A549 (cell line): ENCODE results near the gene CACNA1F. TPM values are rescaled to one million over a fixed set of nuclear protein-coding genes. Genes with fewer than 3 reads are reported as not detected.
A peak's percentile ranks its signal among the peaks of the same experiment; 100 is the strongest.

Source experiments
- ATAC-seq, 2 experiments: fragments of 200-7000 bp in 1 of 2; fragments of >200 bp in 1 of 2; cut with Nextera tagmentation in 1 of 2; cut with Tn5 transposase in 1 of 2; 3 replicates each; pipeline versions ENCODE4 v1.8.0 to v1.9.1; 2018 to 2020; ENCODE audit warnings: mild to moderate bottlenecking in 1 of 2, moderate library complexity in 1 of 2
- CTCF ChIA-PET: fragments of 300-600 bp; sonication (Branson Sonifier 250); formaldehyde crosslinking; extraction: SDS; loops from one replicate; lab custom pipeline; 2021; ENCODE audit warnings: antibody characterized with exemption, inconsistent platforms; lab: Yijun Ruan, JAX
- POLR2A ChIA-PET: fragments of 350-600 bp; formaldehyde crosslinking; extraction: SDS; loops from one replicate; lab custom pipeline; 2021; ENCODE audit warnings: antibody characterized with exemption, inconsistent platforms; lab: Yijun Ruan, JAX
- DNase-seq, 2 experiments: peaks; one replicate each; pipeline versions ENCODE4 v3.0.0 to v3.0.0-alpha.2; 2011 to 2016; ENCODE audit warnings: low read depth in 1 of 2, low spot score in 1 of 2
- FAIRE-seq: peaks from 2 replicates; lab custom pipeline; 2011; peaks lifted over from hg19 to GRCh38; lab: Jason Lieb, UNC
- H3K27ac ChIP-seq, 2 experiments: fragments of >200 bp; sonication (Bioruptor Twin); formaldehyde crosslinking; 3 replicates each; pipeline ENCODE4 v1.5.1; 2016 to 2017
- H3K4me1 ChIP-seq: fragments of >200 bp; sonication (Bioruptor Twin); formaldehyde crosslinking; 3 replicates; pipeline ENCODE4 v1.6.1; 2016
- H3K4me2 ChIP-seq: fragments of >200 bp; sonication (Bioruptor Twin); formaldehyde crosslinking; 3 replicates; pipeline ENCODE4 v1.6.1; 2016
- H3K4me3 ChIP-seq: fragments of >200 bp; sonication (Bioruptor Twin); formaldehyde crosslinking; 3 replicates; pipeline ENCODE4 v1.5.1; 2016
- H3K9me3 ChIP-seq: fragments of >200 bp; sonication (Bioruptor Twin); formaldehyde crosslinking; 3 replicates; pipeline ENCODE4 v1.6.1; 2016
- BHLHE40 ChIP-seq: IDR thresholded peaks from 2 replicates; pipeline ENCODE4 v1.6.1; 2012; ENCODE audit warnings: low read depth, low read length, inconsistent platforms
- CBX8 ChIP-seq: fragments of 200-600 bp; sonication (generic); IDR thresholded peaks from 2 replicates; pipeline ENCODE4 v1.6.1; 2016
- CHD4 ChIP-seq: fragments of 200-600 bp; sonication (generic); IDR thresholded peaks from 2 replicates; pipeline ENCODE4 v1.6.1; 2016; ENCODE audit warnings: antibody characterized with exemption, mild to moderate bottlenecking, borderline replicate concordance
- E2F6 ChIP-seq: IDR thresholded peaks from 2 replicates; pipeline ENCODE4 v1.6.1; 2012; ENCODE audit warnings: low read depth, borderline replicate concordance
- EHF ChIP-seq: fragments of 250-450 bp; sonication (Bioruptor Pico); IDR thresholded peaks from 2 replicates; pipeline ENCODE4 v1.5.0; 2020; ENCODE audit warnings: mild to moderate bottlenecking
- EHMT2 ChIP-seq: fragments of 200-600 bp; sonication (generic); IDR thresholded peaks from 2 replicates; pipeline ENCODE4 v1.6.1; 2016; ENCODE audit warnings: antibody characterized with exemption, low read depth, mild to moderate bottlenecking, moderate library complexity
- EP300 ChIP-seq, 2 experiments: fragments of >200 bp; sonication (Bioruptor Twin); formaldehyde crosslinking; IDR thresholded peaks; 2 replicates in 1 of 2; 3 replicates in 1 of 2; pipeline ENCODE4 v1.6.1; 2016 to 2017
- FOSB ChIP-seq: fragments of 250-450 bp; sonication (Bioruptor Pico); IDR thresholded peaks from 2 replicates; pipeline ENCODE4 v1.5.0; 2020; ENCODE audit warnings: mild to moderate bottlenecking, moderate library complexity
- HDAC2 ChIP-seq: fragments of 200-600 bp; sonication (generic); IDR thresholded peaks from 2 replicates; pipeline ENCODE4 v1.6.1; 2016
- HOXA7 ChIP-seq: fragments of 250-450 bp; sonication (Bioruptor Pico); IDR thresholded peaks from 2 replicates; pipeline ENCODE4 v1.5.0; 2020; ENCODE audit warnings: mild to moderate bottlenecking, moderate library complexity
- HOXB13 ChIP-seq: fragments of 250-450 bp; sonication (Bioruptor Pico); IDR thresholded peaks from 2 replicates; pipeline ENCODE4 v1.5.0; 2020; ENCODE audit warnings: low read depth, mild to moderate bottlenecking, moderate library complexity
- JUN ChIP-seq, 2 experiments: fragments of >200 bp; sonication (Bioruptor Twin); formaldehyde crosslinking; IDR thresholded peaks; 2 replicates in 1 of 2; 3 replicates in 1 of 2; pipeline ENCODE4 v1.6.1; 2016 to 2017
- KDM1A ChIP-seq: fragments of 200-600 bp; sonication (generic); IDR thresholded peaks from 2 replicates; pipeline ENCODE4 v1.6.1; 2016; ENCODE audit warnings: low read depth, mild to moderate bottlenecking
- MAZ ChIP-seq: fragments of 150-350 bp; IDR thresholded peaks from 2 replicates; pipeline ENCODE4 v1.6.1; 2014; ENCODE audit warnings: antibody characterized with exemption, low read depth, low read length, borderline replicate concordance
- NPAS2 ChIP-seq: fragments of 250-450 bp; sonication (Bioruptor Pico); IDR thresholded peaks from 2 replicates; pipeline ENCODE4 v1.8.0; 2022; ENCODE audit warnings: mild to moderate bottlenecking, moderate library complexity, borderline replicate concordance
- NR3C1 ChIP-seq: fragments of >200 bp; sonication (Bioruptor Twin); formaldehyde crosslinking; IDR thresholded peaks from 3 replicates; pipeline ENCODE4 v1.6.1; 2017
- PBX3 ChIP-seq: IDR thresholded peaks from 2 replicates; pipeline ENCODE4 v1.6.1; 2012
- POLR2AphosphoS2 ChIP-seq: conservative IDR thresholded peaks from 2 replicates; pipeline ENCODE4 v1.6.1; 2012; ENCODE audit warnings: low read length, improper control_type of control experiment, inconsistent platforms
- RNF2 ChIP-seq: fragments of 200-600 bp; sonication (generic); IDR thresholded peaks from 2 replicates; pipeline ENCODE4 v1.6.1; 2016; ENCODE audit warnings: low read depth, mild to moderate bottlenecking, antibody characterized with exemption, moderate library complexity, borderline replicate concordance
- SMC3 ChIP-seq: fragments of >200 bp; sonication (Bioruptor Twin); formaldehyde crosslinking; IDR thresholded peaks from 3 replicates; pipeline ENCODE4 v1.6.1; 2018; ENCODE audit warnings: inconsistent platforms
- SREBF2 ChIP-seq: fragments of 450-650 bp; IDR thresholded peaks from 2 replicates; pipeline ENCODE4 v1.6.1; 2014; ENCODE audit warnings: mild to moderate bottlenecking, moderate library complexity
- TP53 ChIP-seq: fragments of 250-450 bp; sonication (Bioruptor Pico); IDR thresholded peaks from 2 replicates; pipeline ENCODE4 v1.5.0; 2021; ENCODE audit warnings: mild to moderate bottlenecking, moderate library complexity
- ZC3H11A ChIP-seq: fragments of 450-650 bp; IDR thresholded peaks from 2 replicates; pipeline ENCODE4 v1.6.1; 2014; ENCODE audit warnings: antibody characterized with exemption, mild to moderate bottlenecking
- ZNF302 ChIP-seq: fragments of 250-450 bp; sonication (Bioruptor Pico); IDR thresholded peaks from 2 replicates; pipeline ENCODE4 v1.9.0; 2021; ENCODE audit warnings: inconsistent platforms, mild to moderate bottlenecking, moderate library complexity
- WGBS: methylation state at CpG from one replicate; pipeline ENCODE4 v1.1.6; 2017; ENCODE audit errors: missing lambda C conversion rate; 5-methylcytosine and 5-hydroxymethylcytosine counted together
- polyA plus RNA-seq, 4 experiments: library from polyadenylated mRNA; depleted of rRNA in 3 of 4; stranded (reverse); fragments of >200 nt; fragmentation: RNase III in 1 of 4; extraction: RNeasy Plus Mini Kit Qiagen cat#74134 plus additional on column Dnase treatment in 1 of 4; gene quantifications; 2 replicates in 3 of 4; 3 replicates in 1 of 4; pipeline ENCODE4 v1.2.3, GENCODE V29; 2011 to 2017
- TF ChIP-seq, protein P1 (sequence below): fragments of >200 bp; sonication (Bioruptor Twin); formaldehyde crosslinking; IDR thresholded peaks from 3 replicates; pipeline ENCODE4 v1.6.1; 2016
- TF ChIP-seq, protein P2 (sequence below): fragments of 200-600 bp; sonication (generic); IDR thresholded peaks from 2 replicates; pipeline ENCODE4 v1.6.1; 2016; ENCODE audit warnings: antibody characterized with exemption, mild to moderate bottlenecking, moderate library complexity
- TF ChIP-seq, protein P3 (sequence below): fragments of 250-450 bp; sonication (Bioruptor Pico); IDR thresholded peaks from 2 replicates; pipeline ENCODE4 v1.5.0; 2020; ENCODE audit warnings: low read depth, mild to moderate bottlenecking, moderate library complexity
- TF ChIP-seq, protein P4 (sequence below): IDR thresholded peaks from 2 replicates; pipeline ENCODE4 v1.6.1; 2012

The CACNA1F gene
- polyA plus RNA-seq, 2 of the 4 experiments (the other 2 are of a cell fraction), result not detected

DNA sequence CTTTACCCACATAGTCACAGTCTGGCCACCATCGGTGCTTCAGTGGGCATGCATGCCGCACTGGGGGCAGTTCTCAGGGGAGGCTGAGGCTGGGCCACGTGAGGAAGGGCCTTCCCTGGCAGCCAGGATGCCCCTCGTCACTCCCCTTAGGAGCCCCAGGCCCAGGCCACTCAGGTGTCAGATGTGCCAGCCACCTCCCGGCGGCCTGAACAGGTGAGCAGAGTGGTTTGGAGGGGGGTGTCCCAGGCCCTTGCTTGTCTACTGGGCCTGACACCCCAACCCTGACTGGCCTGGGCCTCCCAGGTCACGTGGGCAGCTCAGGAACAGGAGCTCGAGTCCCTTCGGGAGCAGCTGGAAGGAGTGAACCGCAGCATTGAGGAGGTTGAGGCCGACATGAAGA is 14.2 kb upstream of the CACNA1F start:
- Histone ChIP-seq H3K27ac (no peak overlapping the region), H3K4me1 (peaks cover 7% of the 10 kb centered on the region), H3K4me3 (no peak overlapping the region), H3K4me2 (no peak overlapping the region), H3K9me3 (no peaks in the 10 kb centered on the region)
- ChIA-PET CTCF (interaction anchor here (0.9 to 1.0 kb wide), 2 partner anchors 8 to 30 kb away, joined by 3 read pairs; no protein-coding TSS in a partner anchor), POLR2A (no interaction called here)
- ATAC-seq (no peak), DNase-seq (no peak), FAIRE-seq (no peak)
- TF ChIP-seq HOXA7 (CRISPR knock-in tag) (no peak), EHMT2 (no peak), CBX8 (no peak), BHLHE40 (no peak), SMC3 (no peak), MAZ (no peak), NPAS2 (CRISPR knock-in tag) (no peak), SREBF2 (no peak), NR3C1 (no peak), ZC3H11A (no peak), FOSB (CRISPR knock-in tag) (no peak), PBX3 (no peak)
- TF ChIP-seq, protein P1, sequence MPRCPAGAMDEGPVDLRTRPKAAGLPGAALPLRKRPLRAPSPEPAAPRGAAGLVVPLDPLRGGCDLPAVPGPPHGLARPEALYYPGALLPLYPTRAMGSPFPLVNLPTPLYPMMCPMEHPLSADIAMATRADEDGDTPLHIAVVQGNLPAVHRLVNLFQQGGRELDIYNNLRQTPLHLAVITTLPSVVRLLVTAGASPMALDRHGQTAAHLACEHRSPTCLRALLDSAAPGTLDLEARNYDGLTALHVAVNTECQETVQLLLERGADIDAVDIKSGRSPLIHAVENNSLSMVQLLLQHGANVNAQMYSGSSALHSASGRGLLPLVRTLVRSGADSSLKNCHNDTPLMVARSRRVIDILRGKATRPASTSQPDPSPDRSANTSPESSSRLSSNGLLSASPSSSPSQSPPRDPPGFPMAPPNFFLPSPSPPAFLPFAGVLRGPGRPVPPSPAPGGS, result no peak
- TF ChIP-seq, protein P2, sequence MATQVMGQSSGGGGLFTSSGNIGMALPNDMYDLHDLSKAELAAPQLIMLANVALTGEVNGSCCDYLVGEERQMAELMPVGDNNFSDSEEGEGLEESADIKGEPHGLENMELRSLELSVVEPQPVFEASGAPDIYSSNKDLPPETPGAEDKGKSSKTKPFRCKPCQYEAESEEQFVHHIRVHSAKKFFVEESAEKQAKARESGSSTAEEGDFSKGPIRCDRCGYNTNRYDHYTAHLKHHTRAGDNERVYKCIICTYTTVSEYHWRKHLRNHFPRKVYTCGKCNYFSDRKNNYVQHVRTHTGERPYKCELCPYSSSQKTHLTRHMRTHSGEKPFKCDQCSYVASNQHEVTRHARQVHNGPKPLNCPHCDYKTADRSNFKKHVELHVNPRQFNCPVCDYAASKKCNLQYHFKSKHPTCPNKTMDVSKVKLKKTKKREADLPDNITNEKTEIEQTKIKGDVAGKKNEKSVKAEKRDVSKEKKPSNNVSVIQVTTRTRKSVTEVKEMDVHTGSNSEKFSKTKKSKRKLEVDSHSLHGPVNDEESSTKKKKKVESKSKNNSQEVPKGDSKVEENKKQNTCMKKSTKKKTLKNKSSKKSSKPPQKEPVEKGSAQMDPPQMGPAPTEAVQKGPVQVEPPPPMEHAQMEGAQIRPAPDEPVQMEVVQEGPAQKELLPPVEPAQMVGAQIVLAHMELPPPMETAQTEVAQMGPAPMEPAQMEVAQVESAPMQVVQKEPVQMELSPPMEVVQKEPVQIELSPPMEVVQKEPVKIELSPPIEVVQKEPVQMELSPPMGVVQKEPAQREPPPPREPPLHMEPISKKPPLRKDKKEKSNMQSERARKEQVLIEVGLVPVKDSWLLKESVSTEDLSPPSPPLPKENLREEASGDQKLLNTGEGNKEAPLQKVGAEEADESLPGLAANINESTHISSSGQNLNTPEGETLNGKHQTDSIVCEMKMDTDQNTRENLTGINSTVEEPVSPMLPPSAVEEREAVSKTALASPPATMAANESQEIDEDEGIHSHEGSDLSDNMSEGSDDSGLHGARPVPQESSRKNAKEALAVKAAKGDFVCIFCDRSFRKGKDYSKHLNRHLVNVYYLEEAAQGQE, result no peak
- TF ChIP-seq, protein P3, sequence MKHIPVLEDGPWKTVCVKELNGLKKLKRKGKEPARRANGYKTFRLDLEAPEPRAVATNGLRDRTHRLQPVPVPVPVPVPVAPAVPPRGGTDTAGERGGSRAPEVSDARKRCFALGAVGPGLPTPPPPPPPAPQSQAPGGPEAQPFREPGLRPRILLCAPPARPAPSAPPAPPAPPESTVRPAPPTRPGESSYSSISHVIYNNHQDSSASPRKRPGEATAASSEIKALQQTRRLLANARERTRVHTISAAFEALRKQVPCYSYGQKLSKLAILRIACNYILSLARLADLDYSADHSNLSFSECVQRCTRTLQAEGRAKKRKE, result no peak
- 96% methylated on average over 4 of the region's 11 CpGs for WGBS

GRCh38 chrX:49246541-49246940 is 13.4 kb upstream of the CACNA1F start:
- ATAC-seq (no peak), FAIRE-seq (no peak), DNase-seq (no peak)
- Histone ChIP-seq H3K4me3 (no peak overlapping the region), H3K4me1 (peaks cover 9% of the 10 kb centered on the region), H3K27ac (no peak overlapping the region), H3K4me2 (no peak overlapping the region), H3K9me3 (no peaks in the 10 kb centered on the region)
- no peak for TF ChIP-seq NR3C1
- WGBS, result 80% methylated on average over 4 of the region's 10 CpGs
- ChIA-PET POLR2A (no interaction called here), CTCF (no interaction called here)

DNA sequence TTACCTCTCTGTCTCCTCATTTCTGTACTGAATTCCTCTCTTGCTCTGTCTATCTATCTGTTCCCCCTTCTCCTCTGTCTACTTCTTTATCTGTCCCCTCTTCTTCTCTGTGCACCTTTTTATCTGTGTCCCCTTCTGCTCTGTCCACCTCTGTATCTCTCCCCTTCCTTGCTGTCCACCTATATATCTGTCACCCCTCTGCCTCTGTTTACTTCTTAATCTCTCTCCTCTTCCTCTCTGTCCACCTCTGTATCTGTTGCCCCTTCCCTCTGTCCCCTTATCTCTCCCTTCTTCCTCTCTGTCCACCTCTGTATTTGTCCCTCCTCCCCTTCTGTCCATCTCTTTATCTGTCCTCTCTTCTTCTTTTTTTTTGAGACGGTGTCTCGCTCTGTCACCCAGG is 11.1 kb upstream of the CACNA1F start:
- no peak overlapping the region for H3K27ac ChIP-seq
- DNase-seq (no peak), FAIRE-seq (peak; percentile 43), ATAC-seq (no peak)
- 100% methylated on average over 2 of the region's 2 CpGs for WGBS
- peaks cover 9% of the 10 kb centered on the region for H3K4me1 ChIP-seq
- no peak overlapping the region for H3K4me2 ChIP-seq
- H3K9me3 ChIP-seq, result no peaks in the 10 kb centered on the region
- H3K4me3 ChIP-seq, result no peak overlapping the region
- ChIA-PET POLR2A (no interaction called here), CTCF (no interaction called here)
- TF ChIP-seq NPAS2 (CRISPR knock-in tag) (no peak), KDM1A (no peak), TP53 (CRISPR knock-in tag) (no peak), HOXA7 (CRISPR knock-in tag) (no peak), EHF (no peak), ZNF302 (CRISPR knock-in tag) (no peak), RNF2 (no peak), E2F6 (no peak), CHD4 (no peak), POLR2AphosphoS2 (no peak), HOXB13 (no peak), EP300 (IDR thresholded peaks at IDR 0.05) (no peak), HDAC2 (no peak), JUN (IDR thresholded peaks at IDR 0.05) (no peak)
- TF ChIP-seq, protein P3, result no peak
- TF ChIP-seq, protein P4, sequence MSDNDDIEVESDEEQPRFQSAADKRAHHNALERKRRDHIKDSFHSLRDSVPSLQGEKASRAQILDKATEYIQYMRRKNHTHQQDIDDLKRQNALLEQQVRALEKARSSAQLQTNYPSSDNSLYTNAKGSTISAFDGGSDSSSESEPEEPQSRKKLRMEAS, result no peak
